ENCODE measurements around the gene TCTN1. TPM values are rescaled to one million over a fixed set of nuclear protein-coding genes. Genes with fewer than 3 reads are reported as not detected.

TCTN1 gene
- total and polyA plus RNA-seq, 9 of the 15 experiments (the other 6 are each of a cell fraction or from before 2014, with no cell fraction given) = 0.32 to 12.5 (median 4.0) TPM

- TF ChIP-seq USF1 (CRISPR knock-in tag; IDR thresholded peaks at IDR 0.05) (peak; percentile 56), ZBTB40 (IDR thresholded peaks at IDR 0.05) (peak; percentile 65), ZBTB40 (CRISPR knock-in tag; IDR thresholded peaks at IDR 0.05) (no peak), TCF3 (CRISPR knock-in tag; IDR thresholded peaks at IDR 0.05) (no peak), MAFK (IDR thresholded peaks at IDR 0.05; ENCODE audit: low read length) (peak; percentile 84), ZBTB9 (CRISPR knock-in tag; IDR thresholded peaks at IDR 0.05) (peak; percentile 89; the same call in 1 of the 2 replicates), ADNP (tag; IDR thresholded peaks at IDR 0.05) (peak; percentile 59; the same call in 1 of the 2 replicates), EP300 (IDR thresholded peaks at IDR 0.05; ENCODE audit: low read length) (peak; percentile 39; the same call in 1 of the 2 replicates), HOMEZ (CRISPR knock-in tag; IDR thresholded peaks at IDR 0.05) (peak; percentile 74; the same call in 1 of the 2 replicates), MTA3 (IDR thresholded peaks at IDR 0.05; ENCODE audit: borderline replicate concordance) (peak; percentile 88; the same call in 1 of the 2 replicates)
Measured at GRCh38 chr12:110698171-110698902, 84.4 kb downstream of the TCTN1 start (continued).
